Nucleus accumbens (tissue), 56 donors: ENCODE data around the gene DNAH17.

Source experiments
- DNase-seq, 56 donors: peaks; one replicate each; lab custom pipeline; 2025; lab: John Stamatoyannopoulos, UW

DNAH17 gene

DNA sequence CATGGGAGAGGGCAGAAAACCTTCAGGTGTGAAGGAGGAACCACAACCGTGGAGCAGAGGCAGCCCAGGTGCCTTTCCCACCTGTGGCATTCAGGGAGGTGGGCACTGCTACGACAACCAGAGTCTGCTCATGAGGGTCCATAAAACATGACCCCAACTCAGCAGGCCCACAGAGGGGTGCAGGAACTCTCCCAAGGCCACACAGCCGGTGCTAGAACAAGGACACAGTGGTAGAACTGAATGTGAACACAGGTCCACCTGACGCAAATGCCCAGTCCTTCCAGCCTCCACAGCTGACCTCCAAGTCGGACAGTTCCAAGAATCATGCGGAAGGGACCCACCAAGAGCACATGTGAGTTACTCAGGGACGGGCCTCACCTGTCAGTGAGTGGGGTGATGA is 76.4 kb downstream of the DNAH17 start:
- no peak for DNase-seq

DNA sequence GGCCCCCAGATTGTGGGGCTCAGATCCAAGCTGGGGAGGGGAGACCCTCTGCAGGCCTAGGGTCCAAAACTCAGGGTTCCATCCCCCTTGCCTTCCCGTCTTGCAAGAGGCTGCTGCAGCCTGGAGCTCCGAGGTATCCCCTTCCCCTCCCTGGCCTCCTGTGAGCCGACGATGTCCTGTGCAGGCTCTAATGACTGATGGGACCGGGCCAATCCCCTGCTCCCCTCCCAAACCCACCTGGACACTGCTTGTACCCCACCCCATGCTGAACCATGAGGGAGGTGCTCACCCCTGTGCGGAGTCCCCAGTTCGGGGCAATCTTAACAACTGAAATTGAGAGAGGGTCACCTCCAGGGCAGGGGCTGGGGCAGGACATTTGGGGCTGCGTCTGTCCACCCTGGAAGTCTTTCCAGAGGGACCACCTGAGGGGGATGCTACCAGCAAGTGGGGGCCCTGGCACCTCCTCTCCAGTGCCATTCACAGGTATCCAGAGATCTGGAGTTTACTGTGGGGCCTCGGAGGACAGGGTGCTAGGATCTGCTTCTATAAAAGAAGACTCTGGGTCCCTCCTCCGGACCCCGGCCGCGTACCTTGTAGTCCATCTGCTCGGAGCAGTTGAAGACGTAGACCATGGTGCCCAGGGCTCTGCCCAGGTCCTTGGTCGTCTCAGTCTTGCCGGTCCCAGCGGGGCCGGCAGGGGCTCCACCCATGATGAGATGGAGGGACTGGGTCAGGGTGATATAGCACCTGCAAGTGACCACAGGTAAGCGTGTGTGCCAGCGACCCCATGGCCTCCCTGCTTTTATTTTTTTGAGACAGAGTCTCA is 77.3 kb downstream of the DNAH17 start:
- DNase-seq: no peak

DNA sequence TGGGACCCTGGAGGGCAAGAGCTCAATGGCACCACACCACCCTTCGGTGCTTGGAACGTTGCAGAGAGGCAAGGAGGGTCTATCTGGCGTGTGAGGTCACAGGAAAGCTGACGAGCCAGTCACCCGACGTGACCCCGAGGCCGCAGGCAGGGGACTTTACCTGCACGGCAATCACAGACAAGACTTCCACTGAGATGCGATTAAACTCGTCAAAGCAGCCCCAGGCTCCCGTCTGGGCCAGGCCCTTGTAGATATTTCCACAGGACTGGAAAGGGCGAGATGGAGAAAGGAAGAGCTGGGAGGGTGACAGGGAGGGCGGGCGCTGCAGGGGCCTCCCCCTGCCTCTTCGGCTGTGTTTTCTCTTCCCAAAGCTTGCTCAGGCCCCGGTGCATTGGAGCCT is 78.3 kb downstream of the DNAH17 start:
- no peak for DNase-seq

DNA sequence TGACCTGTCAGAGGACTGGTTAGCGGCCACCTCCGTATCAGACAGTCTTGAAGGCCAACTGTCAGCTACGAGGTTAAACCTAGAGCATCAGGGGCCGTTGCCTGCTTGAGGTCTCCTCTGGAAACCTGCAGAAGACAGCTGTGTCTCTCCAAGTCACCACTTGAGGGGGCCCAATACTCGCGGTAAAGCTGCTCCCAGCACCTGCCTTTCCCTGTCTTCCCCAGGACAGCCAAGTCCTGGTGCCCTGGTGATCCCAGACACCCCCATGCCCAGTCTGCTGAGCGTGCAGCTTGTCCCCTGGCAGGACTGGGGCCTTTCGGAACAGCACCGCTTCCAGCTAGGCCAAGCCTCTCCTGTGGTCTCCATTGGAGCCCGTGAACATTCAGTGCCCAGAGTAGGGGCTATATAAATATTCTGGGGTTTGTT is 80.1 kb downstream of the DNAH17 start:
- DNase-seq: peak in 53 of 56 donors; percentile 19 to 88 (median 73)

DNA sequence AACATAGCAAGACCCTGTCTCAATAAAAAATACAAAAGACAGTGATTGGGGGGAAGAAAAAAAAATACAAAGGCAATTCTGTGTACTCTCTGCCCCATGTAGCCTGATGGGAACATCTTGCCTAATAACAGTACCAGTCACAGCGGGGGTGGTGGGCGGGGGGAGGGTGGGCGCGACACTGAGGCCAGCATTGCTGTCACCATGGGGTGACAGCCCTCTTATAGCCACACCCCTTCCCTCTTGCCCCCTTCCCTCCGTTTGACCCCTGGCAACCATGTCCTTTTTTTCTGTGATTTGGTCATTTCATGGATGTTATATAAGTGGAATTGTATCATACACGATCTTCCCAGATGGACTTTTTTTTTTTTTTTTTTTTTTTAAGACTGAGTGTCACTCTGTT is 80.9 kb downstream of the DNAH17 start:
- DNase-seq: peak in 18 of 56 donors; percentile 8 to 62 (median 26)

DNA sequence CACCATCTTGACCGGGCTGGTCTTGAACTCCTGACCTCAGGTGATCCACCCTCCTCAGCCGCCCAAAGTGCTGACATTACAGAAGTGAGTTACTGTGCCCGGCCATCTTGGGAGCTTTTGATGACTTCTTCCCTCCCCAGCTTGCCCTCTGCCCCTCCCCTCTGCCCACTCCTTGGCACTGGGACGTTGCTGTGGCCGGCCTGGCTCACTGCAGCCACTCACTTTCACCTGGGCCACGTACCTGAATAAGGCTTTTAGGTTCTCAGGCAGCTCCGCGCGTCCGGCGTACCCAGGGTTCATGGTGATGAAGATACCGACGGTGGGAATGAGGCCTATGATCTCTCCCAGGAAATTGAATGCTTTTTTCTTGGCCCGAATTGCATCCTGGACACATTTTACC is 81.6 kb downstream of the DNAH17 start:
- DNase-seq: no peak

DNA sequence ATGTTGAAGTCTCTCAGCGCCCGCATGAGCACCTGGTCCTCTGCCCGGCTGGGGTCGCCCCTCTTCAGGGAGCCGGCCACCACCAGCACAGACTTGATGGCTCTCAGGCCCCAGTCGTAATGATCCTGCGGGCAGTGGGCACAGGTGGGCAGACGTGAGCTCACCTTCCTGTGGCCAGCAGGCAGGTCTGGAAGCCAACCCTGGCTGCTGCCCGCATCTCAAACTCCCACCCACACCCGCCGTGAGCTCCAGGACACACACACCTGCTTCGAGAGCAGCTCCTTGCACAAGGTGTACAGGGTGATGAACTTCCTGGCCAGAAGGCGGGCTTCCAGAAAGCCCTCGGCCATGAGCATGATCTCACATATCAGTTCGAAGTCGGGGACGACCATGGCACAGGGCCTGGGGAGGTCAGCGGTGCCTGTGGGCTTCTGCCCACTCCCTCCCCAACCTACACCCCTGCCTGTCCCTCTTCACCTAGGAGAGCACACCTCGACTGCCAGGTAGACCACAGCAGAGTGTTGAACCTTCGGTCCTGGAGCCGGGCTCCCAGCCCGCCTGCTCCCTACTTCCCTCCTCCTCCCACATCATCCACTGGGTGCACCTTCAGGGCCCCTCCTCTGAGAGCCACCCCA is 82.4 kb downstream of the DNAH17 start:
- DNase-seq: no peak

DNA sequence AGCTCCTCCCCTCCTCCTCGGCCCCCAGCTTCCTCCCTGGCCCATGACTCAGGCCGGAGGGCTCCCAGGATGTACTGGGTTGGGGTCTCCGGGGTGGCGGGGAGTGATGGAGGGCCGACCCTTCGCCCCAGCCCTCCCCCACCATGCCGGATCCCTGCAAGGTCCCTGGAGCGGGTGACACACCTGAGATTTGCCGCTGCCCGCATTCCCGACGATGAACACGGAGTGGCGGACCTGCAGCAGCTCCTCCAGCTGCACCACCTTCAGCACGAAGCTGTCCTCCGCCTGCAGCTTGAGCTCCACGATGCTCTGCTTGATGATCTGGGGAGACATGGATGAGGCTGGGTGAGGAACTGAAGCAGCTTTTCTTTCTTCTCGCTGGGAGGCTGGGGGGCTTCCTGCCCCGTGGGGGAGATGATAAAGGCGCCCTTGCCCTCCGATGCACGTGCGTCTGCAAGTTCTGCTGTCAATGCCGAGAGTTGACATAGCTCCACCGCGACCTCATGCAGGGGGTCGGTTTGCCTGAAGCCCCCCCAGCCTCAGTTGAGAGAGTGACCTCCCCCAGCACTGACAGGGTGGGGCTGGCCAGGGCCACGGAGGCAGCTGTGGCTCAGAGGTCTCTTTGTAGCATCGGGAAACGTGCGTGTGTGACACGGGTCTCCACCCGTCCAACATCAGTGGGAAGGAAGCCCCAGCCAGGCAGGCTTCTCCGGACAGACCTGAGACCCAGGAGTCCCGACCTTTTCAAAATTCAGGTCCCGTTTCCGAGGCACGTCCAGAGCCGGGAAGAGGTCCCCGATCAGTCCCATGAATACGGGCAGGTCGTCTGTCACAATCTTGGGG is 83.1 kb downstream of the DNAH17 start:
- no peak for DNase-seq

DNA sequence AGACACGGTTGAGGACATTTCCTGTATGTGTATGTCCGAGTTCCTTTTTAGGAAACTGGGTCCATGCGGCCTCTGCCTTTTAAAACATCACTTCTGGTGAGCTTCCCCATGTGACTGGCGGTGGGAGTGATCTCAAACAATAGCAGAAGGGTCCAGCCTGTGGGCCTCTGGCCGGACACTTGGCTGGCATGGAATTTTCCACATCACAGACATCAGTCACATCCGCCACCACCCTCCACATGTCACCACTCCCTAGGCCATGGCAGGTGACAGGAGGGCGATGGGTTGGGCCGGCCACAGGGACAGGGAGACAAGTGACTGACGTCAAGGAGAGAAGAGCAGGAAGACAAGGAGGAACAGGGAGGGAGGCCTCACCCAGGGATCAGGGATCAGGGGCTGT is 83.7 kb downstream of the DNAH17 start:
- DNase-seq: peak in 2 of 56 donors; percentile 11 to 39

DNA sequence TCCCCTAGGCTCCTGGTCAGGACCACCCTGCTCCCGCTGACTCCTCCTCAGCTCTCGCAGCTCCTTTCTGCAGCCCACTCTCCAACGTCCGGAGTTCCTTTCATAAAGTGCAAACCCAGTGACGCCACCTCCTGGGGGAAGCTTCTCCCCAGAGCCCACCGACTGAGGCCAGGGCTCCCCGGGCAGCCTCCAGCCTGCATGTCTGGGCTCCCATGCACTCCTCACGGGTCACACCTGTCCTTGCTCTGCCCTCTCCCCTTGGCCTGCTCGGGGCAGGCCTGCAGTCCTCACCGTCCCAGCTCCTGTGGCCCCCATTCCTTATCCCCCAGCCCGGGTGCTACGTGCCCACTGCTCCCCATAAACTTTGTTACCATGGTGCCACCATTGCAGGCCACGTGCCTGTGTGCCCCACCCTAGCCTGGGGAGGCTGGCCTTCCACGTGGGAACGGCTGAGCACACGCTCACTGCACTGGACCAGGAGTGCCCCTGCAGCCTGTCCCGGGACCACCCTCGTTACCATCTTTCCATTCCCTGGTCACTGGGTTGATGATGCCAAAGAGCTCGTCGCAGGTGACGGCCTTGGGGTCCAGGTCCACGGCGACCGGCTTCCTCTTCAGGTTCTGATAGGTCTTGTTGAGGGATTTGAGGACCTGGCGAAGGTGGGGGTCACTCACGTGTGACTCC is 84.9 kb downstream of the DNAH17 start:
- DNase-seq: no peak

DNA sequence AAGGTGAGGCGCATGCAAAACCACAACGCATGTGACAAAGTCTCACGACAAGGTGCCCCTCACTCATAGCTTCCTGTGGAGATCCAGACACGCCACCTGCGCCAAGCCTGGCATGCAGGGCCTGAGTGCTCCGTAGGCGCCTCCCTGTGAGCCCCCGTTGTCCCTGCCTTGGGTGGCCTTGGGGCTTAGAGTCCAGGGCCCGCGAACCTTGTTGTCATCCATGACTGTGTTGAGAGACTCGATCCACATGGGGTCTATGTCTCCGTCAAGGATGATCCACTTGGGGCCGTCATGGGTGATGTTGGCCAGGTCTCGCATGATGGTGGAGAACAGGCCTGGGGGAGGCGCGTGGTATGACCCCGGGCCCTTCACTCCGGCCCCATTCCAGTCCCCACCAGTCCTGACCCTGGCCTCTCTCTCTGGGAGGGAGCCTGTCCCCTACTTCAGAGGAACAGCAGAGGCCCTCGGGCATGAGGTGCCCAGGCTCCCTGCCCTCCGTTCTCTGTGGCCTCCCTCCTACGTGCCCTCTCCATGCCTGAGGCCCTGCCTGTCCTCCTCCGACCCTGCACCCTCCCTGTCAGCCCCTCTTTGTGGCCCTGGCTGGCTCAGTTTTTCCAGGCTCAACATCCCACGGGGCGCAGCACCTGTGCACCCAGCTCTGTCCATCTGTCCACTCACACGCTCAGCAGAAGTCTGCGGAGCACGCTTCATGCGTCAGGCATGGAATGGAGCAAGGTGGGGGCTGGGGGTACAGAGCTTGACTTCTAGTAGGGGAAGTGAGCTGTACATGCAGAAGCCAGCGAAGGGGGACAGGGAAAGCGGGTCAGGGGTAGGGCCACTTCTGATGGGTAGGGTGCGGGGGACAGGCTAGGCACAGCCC is 85.7 kb downstream of the DNAH17 start:
- DNase-seq: no peak

DNA sequence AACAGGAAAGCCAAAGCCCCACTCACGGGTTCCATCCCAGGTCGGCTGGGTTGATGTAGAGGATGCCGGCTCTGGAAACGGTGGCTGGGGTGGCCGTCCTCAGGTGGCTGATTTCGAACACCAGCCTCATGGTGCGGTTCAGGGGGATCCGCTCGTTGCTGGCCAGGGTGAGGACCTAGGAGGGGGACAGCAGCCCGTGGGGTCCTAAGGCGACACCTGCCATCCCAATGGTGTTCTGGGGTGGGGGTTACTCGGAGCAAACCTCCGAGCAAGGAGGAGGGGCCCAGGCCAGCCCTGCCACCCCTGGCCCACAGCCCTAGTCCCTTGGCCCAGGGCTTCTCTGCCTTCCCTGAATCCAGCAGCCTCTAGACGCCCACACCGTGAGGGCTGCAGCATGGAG is 86.5 kb downstream of the DNAH17 start:
- no peak for DNase-seq

DNA sequence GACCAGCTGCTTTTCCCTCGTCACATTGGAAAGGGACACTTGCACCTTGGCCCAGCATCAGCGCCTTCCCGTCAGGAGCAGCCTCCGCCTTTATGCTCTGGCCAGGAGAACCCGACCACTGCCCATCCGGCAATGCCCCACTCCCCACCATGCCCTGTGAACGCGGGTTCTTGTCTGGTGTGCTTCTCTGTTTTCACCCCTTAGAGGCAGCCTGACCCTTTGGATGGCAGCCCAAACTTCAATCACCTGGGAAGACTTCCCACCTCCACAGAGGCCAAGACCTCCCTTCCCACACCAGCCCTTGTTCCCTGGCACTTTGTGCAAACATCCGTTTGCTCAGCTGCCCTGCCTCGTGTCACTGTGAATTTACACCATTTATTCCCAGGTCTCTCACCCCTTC is 87.0 kb downstream of the DNAH17 start:
- no peak for DNase-seq

DNA sequence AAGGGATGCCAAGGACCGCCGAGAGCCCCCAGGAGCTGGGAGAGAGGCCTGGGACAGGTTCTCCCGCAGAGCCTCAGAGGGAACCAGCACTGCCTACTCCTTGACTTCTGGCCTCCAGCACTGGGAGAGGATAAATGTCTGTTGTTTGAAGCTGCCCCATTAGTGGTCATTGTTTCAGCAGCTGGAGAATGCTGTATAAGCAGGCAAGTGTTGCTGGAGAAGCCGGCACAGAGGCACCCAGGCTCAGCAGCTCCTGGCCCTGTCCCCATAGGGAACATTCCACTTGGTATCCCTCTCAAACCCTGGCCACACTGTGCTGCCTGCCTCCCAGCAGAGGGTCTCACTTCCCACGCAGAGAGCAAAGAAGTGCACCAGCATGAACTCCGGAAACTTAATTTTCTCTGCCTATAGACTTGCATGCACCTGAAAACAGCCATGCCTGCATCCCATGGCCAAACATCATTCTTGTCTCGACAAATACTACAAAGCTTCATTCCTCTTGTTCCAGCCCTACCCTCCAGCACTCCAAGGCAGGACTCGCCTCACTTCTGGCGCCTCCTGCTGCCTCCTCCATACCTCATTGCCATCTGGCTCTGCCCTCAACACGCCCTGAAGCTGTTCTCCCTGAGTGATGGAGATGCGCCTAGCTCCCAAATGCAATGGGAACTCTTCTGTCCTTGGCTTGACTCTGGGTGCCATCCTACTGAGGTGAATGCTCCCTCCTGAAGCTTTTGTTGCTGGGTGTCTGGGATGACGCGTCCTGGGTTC is 88.1 kb downstream of the DNAH17 start:
- peak in 26 of 56 donors; percentile 7 to 58 (median 26) for DNase-seq

DNA sequence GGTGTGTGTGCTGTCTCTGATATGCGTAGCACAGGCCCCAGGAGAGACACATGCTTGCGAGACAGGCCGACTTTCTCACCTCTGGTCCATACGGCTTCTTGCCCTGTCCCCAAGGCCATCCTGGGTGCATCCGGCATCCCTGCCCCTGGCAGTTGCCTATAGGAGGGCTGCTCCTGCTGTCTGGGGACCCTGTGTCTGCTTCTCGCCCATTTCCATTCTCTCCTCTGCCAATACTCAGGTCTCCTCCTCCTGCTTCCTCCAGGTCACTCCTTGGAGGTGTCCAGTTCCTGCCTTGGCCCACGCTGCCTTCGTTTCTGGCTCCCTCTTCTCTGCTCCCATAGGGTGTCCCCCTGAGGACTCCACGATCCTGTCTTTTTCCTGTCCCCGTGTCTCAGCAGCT is 89.0 kb downstream of the DNAH17 start:
- DNase-seq: no peak

DNA sequence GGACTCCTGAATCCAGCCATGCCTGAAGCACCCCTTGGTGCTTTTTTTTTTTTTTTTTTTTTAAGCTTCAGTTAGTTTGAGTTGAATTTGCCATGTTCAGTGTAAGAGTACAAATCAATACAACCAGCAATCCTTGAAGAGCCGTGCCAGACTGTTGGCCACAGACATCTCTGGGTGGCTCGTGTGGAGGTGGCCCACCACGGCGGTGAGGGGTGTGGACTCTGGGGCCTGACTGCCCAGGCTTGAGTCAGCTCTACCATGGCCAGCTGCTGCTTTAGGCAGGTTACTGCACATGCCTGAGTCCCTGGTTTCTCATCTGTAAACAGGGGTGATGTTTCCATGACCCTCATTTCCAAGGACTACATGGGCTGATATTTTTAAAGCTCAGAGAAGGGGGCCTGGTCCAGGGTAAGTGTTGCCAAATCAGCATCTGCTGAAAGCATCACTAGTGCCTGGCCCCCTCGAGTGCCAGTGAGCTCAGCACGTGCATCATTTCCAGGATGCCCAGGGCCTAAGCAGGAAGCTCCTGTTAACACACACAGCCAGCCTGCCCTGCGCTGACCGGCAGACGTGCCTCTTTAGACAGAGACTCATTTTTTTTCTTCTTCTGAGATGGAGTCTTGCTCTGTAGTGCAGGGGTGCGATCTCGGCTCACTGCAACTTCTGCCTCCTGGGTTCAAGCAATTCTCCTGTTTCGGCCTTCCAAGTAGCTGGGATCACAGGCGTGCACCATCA is 90.1 kb downstream of the DNAH17 start:
- no peak for DNase-seq

DNA sequence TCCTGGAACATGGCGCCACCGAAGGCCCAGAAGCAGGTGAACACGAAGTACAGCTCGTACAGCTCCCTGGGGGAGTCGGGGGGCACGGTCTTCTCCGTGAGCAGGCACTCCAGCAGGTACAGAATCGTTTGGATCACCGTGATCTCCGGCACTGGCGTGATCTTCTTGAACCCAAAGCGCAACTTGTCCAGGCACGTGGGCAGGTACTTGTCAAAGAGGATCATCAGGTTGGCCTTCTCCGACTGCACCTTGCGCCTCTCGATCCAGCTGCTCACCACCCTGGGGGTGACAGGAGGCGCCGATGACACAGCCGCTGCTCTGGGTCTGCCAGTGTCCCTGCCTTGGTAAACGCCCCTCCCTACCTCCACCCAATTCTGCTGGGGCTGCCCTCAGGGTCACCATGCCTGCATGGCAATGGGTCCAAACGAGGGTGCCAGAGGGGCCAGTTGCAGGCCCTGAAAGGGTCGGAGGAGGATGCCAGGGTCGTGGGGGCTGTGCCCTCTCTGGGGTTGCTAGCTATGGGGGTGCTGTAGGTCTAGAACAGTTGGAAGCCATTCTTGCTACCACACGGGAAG is 90.9 kb downstream of the DNAH17 start:
- no peak for DNase-seq
